GM21526 (cell line): ENCODE data around the gene PTTG1IP2.
"Not testable (repeated sequence)": the region's sequence is repeated elsewhere in the genome, so short reads cannot be mapped to it uniquely, and the experiment has no call there.

Source experiments
- ATAC-seq: cut with Tn5 transposase; IDR thresholded peaks from one replicate; pipeline ENCODE4 v1.9.1; 2021; ENCODE audit warnings: moderate library complexity; ENCODE audit not compliant: unreplicated experiment, low FRiP score

PTTG1IP2 gene

DNA sequence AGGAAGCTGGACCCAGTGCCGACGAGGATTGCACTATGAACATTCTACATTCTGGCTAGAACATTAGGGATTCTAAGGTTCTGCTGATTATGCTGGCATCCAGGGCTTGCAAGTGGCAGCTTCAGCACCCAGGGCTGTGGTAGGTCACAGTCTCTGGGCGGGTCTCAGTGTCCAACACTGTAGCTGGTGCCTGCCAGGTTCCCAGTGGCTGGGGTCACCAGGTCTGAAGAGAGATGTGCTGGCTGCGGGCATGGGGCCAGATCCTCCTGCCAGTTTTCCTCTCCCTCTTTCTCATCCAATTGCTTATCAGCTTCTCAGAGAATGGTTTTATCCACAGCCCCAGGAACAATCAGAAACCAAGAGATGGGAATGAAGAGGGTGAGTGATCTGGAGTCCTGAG, at the start of gene PTTG1IP2:
PTTG1IP2 (plus strand) TSS at position 86 of the 400 bp plus-strand sequence; CDS start at position 234, 148 bp downstream.
- no peak for ATAC-seq

DNA sequence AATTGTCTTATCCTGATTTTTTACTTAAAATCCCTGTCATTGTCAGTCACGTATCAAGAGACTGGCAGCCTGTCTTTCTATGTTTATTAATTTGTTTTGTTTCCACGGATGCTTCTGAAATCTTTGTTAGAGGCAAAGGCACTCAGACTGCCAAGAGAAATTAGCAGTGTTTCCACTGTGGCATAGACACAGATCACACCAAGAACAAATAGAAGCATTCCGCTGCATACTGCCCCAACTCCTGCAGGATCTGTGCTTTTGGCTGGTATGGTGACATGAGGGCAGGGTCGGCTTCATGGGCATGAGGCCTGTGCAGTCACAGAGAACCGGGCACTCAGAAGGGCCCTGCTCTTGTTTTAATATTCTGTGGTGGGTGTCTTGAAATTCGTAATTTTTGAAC, 47.8 kb upstream of the PTTG1IP2 start:
- ATAC-seq: no peak

DNA sequence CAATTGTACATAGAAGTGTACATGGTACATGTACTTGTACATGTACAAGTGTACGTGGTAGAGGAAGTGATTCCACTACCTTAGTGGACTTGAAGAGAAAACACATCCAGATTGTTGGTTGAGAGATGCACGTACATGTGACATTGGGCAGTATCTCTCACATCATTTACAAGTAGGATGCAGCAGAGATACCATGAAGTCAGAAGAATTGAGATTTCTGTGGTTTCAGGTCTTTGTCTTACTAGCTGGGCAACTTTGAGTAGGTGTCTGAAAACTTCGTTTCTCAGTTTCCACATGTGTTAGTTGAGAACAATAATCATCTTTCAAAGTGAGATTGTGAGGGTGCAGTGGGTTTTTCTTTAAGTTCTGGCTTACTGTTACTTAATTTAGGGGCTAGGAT, 44.7 kb upstream of the PTTG1IP2 start:
- peak; percentile 96 for ATAC-seq

DNA sequence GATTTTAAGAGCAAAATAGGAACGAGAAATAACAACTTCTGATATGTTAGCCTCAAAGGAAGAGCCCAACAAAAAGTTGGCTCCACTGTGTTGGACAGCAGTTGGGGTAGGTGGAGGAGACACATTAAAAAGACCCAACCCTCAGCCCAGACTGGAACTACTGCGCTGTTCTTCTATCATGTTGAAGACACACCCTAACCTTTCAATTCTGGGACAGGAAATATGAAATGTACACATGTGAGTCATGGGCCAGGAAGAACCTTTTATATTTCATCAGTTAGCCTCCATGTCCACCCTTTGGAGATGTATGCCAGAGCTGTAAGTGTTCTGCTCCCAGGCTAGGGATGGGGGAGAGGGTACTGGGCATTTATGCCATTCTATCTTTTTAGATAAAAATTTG, 44.1 kb upstream of the PTTG1IP2 start:
- no peak for ATAC-seq

DNA sequence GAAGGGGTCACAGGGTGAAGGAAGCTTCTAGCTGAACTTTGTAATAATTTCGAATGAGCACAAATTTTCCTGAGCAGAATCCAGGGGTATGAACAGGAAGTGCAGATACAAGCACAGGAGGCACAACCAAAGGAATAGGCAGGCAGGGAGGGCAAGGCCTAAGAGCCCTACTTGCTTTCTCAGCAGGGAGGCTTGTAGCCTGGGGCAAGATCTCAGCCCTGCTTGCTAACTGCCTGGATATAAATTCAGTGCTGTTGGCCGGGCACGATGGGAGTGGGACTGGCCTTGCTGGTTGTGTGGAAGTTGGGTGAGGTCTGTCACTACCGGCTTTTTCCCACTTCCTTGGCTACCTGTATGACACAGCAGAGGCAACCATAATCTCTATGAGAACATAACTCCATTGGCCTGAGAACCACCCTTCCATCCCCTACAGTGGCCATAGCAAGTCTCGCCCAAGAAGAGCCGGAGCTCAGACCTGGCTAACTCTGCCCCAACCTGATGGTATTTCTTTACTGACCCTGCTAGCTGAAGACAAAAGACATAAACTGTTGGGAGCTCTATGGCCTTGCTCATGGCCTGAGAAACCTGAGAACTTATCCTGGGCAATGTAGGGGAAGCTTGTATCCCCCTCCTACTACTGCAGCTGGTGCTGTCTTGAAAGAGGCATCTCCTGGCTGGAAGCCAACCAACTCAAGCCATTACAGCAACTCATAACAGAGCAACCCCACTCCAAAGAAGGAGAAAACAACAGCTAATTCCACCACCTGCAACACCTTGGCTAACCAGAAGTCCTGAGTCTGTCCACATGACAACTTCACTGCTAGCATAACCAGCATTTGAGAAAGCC, 38.6 kb upstream of the PTTG1IP2 start:
- ATAC-seq: no peak

DNA sequence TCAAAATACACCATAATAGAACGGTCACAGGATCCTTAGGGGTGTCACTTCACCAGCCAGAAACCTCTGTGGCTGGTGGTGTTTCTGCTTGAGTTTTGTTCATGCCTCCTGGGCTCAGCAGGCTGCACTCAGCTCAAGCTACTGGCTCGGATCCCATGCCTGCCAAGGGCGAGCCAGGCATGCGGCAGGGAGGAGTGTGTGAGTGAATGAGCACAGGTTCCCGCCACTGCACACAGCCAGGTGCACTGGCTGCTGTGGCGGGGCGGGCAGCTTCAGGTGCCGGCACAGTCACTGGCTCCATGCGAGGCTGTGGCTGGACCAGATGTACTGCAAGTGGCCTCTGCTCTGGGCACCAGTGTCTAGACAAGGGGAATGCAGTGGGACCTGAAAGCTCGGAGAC, 36.7 kb upstream of the PTTG1IP2 start:
- ATAC-seq: no peak

DNA sequence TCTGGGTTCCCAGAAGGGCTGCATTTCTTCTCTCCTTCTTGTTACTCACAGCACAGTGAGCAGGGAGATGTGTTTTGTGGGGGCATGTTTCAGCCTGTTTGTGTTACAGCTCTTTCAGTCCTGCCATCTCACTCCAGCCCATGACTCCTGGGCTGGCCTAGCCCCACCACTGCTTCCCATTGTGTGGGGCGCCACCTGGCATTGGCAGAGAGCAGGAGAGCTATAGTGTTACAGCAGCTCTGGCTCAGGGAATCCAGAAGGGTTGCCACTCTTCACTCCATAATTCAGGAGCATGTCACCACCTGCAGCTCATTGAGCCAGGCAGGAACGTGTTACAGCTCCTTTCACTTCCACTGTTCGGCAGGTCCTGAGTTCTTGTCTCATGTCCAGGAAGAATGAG, 36.2 kb upstream of the PTTG1IP2 start:
- no peak for ATAC-seq

DNA sequence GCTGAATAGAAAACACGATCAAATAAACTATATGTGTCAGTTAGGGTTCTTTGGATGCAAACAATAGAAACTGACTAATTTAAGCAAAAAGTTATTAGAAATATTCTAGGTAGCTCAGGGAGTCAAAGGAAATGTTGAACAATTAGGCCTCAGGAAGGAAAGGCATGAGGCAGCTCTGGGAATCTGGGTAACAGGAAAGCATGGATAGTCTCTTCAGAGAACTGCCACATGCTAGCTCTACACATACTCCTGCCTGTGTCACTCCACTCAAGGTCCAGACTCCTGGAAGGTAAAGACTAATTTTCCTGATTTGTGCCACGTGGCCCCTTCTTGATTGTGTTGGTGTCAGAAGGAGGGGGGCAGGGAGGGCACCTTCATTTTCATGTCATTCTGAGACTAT, 23.8 kb upstream of the PTTG1IP2 start:
- no peak for ATAC-seq

DNA sequence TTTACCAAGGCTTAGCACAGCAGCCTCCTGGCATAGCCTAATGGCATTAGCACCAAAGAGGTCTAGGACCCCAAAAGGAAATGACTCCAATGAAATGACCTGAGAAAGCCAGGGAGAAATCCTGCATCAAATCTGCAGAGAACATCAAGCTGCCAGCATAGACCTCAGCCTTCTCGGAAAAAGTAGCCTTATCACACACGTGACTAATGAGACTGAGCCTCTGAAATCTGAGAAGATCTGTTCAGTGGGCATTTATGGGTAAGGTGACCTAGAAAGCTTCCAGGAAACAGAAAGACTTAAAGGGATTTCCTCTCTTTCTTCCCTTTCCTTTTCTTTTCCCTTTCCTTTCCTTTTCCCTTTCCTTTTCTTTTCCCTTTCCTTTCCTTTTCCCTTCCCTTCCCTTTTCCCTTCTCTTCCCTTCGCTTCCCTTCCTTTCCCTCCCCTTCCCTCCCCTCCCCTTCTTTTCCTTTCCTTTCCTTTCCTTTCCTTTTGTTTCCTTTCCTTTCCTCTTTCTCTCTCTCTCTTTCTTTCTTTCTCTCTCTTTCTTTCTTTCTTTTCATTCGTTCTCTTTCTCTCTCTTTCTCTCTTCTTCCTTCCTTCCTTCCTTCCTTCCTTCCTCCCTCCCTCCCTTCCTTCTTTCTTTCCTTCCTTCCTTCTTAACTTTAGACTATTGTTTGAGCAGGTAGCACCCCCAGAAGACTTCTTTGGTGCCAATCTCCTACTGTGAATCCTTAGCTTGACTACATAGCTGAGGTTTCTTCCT, 23.1 kb upstream of the PTTG1IP2 start:
- no peak for ATAC-seq

DNA sequence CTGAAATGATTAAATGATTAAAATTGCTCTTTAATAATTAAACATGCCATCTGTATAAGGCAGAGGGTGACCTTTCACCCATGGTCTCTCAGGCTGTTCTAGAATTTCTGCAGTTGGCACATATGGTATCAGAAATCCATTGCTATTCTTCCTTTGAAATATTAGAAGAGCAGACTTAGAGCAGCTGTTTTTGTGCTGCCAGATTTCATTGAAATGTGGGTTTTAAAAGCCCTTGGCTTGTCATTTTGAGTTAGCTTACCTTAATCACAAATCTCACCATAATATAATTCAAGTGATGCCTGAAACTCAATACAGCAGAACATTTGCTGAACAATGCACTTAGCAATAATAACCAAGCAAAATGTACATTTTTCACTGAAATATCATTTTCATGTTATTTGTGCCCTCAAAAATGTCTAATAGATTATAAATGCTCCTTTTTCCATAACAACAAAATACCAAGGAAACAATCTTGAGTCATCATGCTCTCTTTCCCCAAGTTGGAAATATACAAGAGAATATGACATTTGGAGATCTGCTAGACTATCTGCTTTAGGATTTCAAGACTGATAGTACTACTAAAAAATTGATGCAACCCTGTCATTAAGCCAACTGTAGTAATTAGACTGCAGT, 16.1 kb upstream of the PTTG1IP2 start:
- no peak for ATAC-seq

DNA sequence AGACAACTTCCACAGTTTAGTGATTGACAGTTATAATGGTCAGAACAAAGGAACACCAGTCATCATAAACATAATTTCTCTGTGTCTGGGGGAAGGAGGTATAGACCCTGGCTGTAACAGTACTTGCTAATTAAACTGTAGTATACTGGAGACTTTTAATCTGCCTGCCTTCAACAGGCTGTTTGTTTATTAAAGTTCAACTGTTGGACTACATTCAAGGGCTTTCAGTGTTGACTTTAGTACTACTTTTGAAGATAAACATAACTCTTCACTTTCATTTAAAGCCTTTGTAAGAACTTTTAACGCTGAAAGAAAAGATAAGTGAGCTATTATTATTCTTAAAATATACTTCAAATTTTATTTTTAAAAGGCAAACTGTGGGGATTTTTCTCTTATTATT, 15.5 kb upstream of the PTTG1IP2 start:
- no peak for ATAC-seq

DNA sequence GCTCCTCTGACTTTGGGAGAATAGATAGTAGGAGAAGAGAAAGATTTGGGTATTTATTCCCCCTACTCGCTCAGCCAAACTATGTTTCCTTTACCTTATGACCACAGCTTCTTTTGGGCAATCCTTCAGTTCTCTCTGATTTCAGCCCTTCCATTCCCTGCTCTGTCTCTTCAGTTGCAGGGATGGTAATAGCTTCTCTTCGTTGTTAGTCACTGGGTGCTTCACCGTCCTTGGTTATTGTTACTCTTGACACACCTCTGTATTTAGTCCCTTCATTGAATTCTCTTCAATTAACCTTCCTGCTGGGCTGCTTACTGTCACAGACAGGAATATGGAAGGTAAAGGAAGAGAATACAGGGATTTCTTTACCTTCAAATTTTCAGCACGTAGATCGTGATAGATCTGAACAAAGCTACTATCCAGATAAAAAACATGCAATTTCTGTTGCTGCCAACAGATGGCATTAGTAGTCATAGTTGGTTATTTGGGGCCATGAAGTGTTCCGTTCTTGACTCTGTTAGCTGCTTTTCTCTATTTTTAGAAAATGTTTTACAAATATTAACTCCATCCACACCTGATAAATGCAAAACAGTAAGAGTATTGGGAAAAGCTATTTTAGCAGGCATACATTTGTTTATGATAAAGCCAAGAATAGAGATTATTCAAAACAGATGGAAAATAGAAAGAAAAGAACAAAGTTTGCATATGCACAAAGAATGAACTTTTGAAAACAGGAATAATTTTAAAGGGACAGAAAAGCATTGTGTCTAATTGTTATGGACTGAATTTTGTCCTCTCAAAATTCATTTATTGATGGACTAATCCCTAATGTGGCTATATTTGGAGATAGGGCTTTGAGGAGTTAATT, 14.0 kb upstream of the PTTG1IP2 start:
- peak; percentile 93 for ATAC-seq

DNA sequence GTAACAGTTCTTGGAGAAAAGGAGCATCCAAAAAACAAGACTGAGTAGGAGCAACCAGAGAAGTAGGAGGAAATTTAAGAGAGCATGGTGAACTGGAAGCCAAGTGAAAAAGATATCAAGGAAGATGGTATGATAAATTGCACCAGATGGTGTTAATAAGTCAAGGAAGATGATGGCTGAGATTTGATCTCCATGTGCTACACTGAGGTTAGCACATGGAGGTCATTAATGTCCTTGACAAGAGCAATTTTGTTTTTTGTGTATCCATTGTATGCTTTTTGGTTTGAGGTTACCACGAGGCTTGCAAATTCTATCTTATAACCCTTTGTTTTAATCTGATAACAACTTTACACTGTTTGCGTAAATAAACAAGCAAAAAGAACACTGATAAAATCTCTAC, 11.3 kb upstream of the PTTG1IP2 start:
- no peak for ATAC-seq

DNA sequence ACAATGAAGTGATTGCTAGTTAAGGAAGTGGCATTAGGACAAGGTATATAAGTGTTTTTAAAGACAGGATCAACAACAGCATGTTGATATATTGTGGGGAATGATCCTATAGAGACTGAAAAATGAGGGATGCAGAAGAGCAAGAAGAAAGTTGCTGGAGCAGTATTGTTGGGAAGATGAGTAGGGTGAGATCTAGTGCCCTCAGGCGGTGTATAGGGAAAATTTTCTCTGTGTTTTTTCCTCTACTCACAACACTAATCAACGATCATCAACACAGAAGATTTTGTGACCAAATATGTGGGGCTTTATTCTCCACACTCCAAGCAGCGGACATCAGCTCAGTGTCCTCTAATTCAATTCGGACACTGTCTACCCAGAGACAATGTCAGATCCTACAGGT, 9.6 kb upstream of the PTTG1IP2 start:
- ATAC-seq: no peak

DNA sequence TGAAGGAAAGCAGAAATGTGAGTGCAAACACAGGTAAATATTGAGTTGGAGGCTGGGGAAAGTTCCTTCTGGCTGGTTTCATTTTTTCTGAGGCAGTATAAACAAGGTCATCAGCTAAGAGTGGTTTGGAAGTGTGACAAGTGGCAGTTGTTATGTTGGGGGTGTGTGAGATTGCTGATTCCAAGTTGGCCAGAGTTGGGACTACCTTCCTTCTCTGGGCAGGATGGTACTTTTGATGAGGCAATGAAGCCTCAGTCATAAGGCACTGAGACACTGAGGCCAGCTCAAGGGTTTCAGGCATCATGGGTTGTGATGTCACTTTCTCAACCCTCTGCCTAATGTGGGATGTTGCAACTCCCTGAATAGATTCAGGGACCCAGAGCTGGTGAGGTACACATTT, 8.2 kb upstream of the PTTG1IP2 start:
- ATAC-seq: no peak

DNA sequence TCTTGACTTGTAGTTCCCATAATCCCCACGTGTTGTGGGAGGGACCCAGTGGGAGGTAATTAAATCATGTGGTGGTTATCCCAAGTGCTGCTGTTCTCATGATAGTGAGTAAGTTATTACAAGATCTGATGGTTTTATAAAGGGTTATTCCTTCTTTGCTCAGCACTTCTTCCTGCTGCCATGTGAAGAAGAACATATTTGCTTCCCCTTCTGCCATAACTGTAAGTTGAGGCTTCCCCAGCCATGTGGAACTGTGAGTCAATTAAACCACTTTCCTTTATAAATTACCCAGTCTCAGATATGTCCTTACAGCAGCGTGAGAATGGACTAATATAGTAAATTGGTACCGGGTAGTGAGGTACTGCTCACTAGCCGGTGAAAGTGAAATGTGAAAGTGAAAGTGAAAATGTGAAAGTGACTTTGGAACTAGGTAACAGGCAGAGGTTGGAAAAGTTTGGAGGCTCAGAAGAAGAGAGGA, 6.2 kb upstream of the PTTG1IP2 start:
- not testable (repeated sequence) for ATAC-seq

DNA sequence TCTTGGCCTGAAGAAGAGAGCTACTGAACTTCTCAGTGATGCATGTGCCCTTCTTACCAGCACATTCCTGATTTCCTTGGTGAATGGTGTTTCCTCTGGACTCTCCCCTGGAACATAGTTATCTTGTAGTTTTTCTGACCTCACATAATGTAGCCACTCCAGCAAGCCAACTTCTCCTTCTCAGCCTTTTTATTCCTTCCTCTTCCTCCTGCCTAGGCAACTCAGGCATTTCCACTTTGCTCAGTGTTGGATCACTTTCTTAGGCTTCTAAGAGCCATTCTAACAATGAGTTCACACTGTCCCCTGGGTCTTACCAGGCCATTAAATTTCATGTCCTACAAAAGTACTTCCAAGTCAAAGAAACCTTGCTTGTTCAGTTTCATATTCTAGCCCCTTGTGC, 3.6 kb upstream of the PTTG1IP2 start:
- no peak for ATAC-seq

DNA sequence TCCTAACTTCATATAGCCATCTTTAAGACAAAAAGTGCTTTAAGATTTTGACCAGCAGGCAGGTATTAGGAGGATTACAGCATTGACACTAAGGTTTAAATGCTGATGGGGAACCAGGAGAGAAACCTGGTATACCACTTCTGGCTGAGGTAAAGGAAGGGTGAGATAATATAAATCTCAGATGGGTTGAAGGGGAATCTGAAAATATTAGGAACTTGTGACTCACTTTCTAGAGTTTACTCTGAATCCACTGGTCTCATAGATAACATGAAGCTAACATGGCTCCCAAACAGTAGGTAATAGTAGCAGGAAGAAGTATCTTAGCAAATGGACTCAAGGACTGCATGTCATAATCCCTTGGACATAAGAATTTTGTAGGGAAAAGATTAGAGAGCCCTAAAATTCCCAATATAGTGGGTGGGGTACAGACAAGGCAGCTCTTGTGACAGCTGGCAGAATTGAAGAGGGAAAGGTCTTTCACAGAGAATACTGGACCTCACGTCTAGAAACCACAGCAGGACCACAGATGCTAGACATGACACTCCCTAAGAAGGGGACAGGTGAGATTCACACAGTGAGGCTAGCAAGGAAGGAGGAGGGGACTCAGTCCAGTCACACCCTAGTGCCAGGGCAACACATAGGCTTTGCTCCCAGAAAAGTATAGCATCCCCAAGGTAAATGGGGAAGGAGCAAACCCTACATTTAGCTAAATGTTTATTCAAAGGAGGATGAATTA, 3.5 kb downstream of the PTTG1IP2 start:
- no peak for ATAC-seq

DNA sequence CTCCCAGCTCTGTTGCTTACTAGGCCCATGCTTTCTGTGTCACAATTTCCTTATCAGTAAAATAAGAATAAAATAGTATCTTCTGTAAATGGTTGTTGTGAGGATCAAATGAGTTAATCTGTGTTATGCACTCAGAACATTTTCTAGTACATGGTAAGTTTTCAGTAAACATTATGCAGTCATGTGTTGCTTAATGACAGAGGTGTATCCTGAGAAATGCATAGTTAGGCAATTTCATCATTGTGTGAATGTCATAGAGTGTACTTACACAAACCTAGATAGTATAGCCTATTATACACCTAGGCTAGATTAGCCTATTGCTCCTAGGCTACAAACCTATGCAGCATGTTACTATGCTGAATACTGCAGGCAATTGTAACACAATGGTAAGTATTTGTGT, 4.4 kb downstream of the PTTG1IP2 start:
- no peak for ATAC-seq
